K562 (cell line): ENCODE measurements around the gene TPO. TPM values are rescaled to one million over a fixed set of nuclear protein-coding genes. Genes with fewer than 3 reads are reported as not detected.

Experiments
- ATAC-seq: fragments of 200-7000 bp; cut with Tn5 transposase; 3 replicates; pipeline ENCODE4 v1.9.1; 2020; ENCODE audit warnings: moderate library complexity
- BruUV-seq: library from RNA; stranded (reverse); fragments of 400-500 nt; replicated peaks from 2 replicates; lab custom pipeline; 2021; lab: Mats Ljungman, UMichigan
- CTCF ChIA-PET: fragments of 300-600 bp; formaldehyde crosslinking; extraction: SDS; loops from one replicate; lab custom pipeline; 2021; ENCODE audit warnings: low intra/inter-chr PET ratio; lab: Yijun Ruan, JAX
- POLR2A ChIA-PET: fragments of 300-600, 350-650 bp; sonication (Branson Sonifier 250); formaldehyde crosslinking; extraction: SDS; loops from one replicate; lab custom pipeline; 2021; ENCODE audit warnings: antibody characterized with exemption, inconsistent platforms; lab: Yijun Ruan, JAX
- DNase-seq, 4 experiments: peaks; one replicate each; pipeline versions ENCODE4 v3.0.0 to v3.0.0-alpha.2; 2011 to 2018; ENCODE audit warnings: low spot score in 3 of 4, mixed read lengths in 3 of 4; ENCODE audit errors: extremely low read depth in 1 of 4
- FAIRE-seq: peaks from 2 replicates; lab custom pipeline; 2011; peaks lifted over from hg19 to GRCh38; lab: Jason Lieb, UNC
- H2AFZ ChIP-seq: 2 replicates; pipeline ENCODE4 v1.6.0; 2011; ENCODE audit warnings: low read depth, low read length, control low read depth, inconsistent platforms
- H3K27ac ChIP-seq: fragments of 200-600 bp; 3 replicates; pipeline ENCODE4 v1.8.0; 2011; ENCODE audit warnings: low read depth, mild to moderate bottlenecking, control low read depth, inconsistent platforms, low read length, moderate library complexity, mixed read lengths; ENCODE audit errors: extremely low read depth
- H3K27me3 ChIP-seq, 2 experiments: fragments of 300-600 bp in 1 of 2; 2 replicates in 1 of 2; 3 replicates in 1 of 2; pipeline versions ENCODE4 v1.6.0 to v1.8.0; 2011; ENCODE audit warnings: inconsistent platforms in 2 of 2, low read length in 2 of 2, mild to moderate bottlenecking in 1 of 2, mixed read lengths in 1 of 2, moderate library complexity in 1 of 2; ENCODE audit not compliant: control insufficient read depth in 2 of 2, insufficient read depth in 2 of 2
- H3K36me3 ChIP-seq: fragments of 300-600 bp; 3 replicates; pipeline ENCODE4 v1.8.0; 2011; ENCODE audit warnings: mild to moderate bottlenecking, low read length, inconsistent platforms; ENCODE audit not compliant: control insufficient read depth, insufficient read depth
- H3K4me1 ChIP-seq, 2 experiments: fragments of 200-600 bp in 1 of 2; replicated peaks in 1 of 2; 2 replicates in 1 of 2; 3 replicates in 1 of 2; pipeline versions ENCODE4 v1.5.1 to v1.8.0; 2011; ENCODE audit warnings: inconsistent platforms in 2 of 2, low read length in 2 of 2, mild to moderate bottlenecking in 1 of 2, mixed read lengths in 1 of 2, moderate library complexity in 1 of 2; ENCODE audit not compliant: control insufficient read depth in 2 of 2, insufficient read depth in 2 of 2
- H3K4me2 ChIP-seq: 2 replicates; pipeline ENCODE4 v1.6.1; 2011; ENCODE audit warnings: low read length, control low read depth, inconsistent platforms, mixed read lengths; ENCODE audit not compliant: insufficient read depth
- H3K4me3 ChIP-seq: fragments of 200-600 bp; sonication (generic), shearing (Covaris generic); 2 replicates; pipeline ENCODE4 v1.5.1; 2016; ENCODE audit warnings: control low read depth, inconsistent platforms
- H3K79me2 ChIP-seq: fragments of 200-600 bp; 3 replicates; pipeline ENCODE4 v1.8.0; 2011; ENCODE audit warnings: low read length, inconsistent platforms; ENCODE audit not compliant: control insufficient read depth, insufficient read depth
- H3K9ac ChIP-seq, 2 experiments: 2 replicates each; pipeline versions ENCODE4 v1.6.0 to v1.6.1; 2011; ENCODE audit warnings: low read depth in 2 of 2, low read length in 2 of 2, control low read depth in 1 of 2, inconsistent platforms in 1 of 2, mild to moderate bottlenecking in 1 of 2, mixed read lengths in 1 of 2; ENCODE audit not compliant: insufficient read depth in 1 of 2
- H3K9me1 ChIP-seq: one replicate; pipeline ENCODE4 v1.6.0; 2011; ENCODE audit warnings: inconsistent platforms, mild to moderate bottlenecking, low read length, moderate library complexity; ENCODE audit not compliant: control insufficient read depth, insufficient read depth
- H3K9me3 ChIP-seq: replicated peaks from 2 replicates; pipeline ENCODE4 v1.5.1; 2011; ENCODE audit warnings: low read depth, low read length, inconsistent platforms; ENCODE audit not compliant: control insufficient read depth, insufficient read depth
- H4K20me1 ChIP-seq: replicated peaks from 2 replicates; pipeline ENCODE4 v1.6.1; 2011; ENCODE audit warnings: low read length, inconsistent platforms, mixed read lengths; ENCODE audit not compliant: control insufficient read depth, insufficient read depth
- HSF4 ChIP-seq: fragments of 250-450 bp; sonication (Bioruptor Pico); IDR thresholded peaks from 2 replicates; pipeline ENCODE4 v2.1.2; 2022; ENCODE audit warnings: mild to moderate bottlenecking, moderate library complexity, borderline replicate concordance
- NR2C1 ChIP-seq, 2 experiments: fragments of 450-650 bp; IDR thresholded peaks; 2 replicates each; pipeline ENCODE4 v1.6.1; 2017; ENCODE audit warnings: mild to moderate bottlenecking in 2 of 2, antibody characterized with exemption in 1 of 2, inconsistent platforms in 1 of 2, missing compliant biosample characterization in 1 of 2, missing genetic modification characterization in 1 of 2
- POLR2G ChIP-seq: fragments of 200-400 bp; formaldehyde crosslinking; IDR thresholded peaks from 2 replicates; pipeline ENCODE4 v1.6.1; 2017; ENCODE audit warnings: low read depth, mild to moderate bottlenecking, antibody characterized with exemption, low read length, moderate library complexity
- POLR3G ChIP-seq: IDR thresholded peaks from 2 replicates; pipeline ENCODE4 v1.6.1; 2011; ENCODE audit not compliant: insufficient read length, insufficient replicate concordance; ENCODE audit errors: extremely low read depth
- SPI1 ChIP-seq: IDR thresholded peaks from 2 replicates; pipeline ENCODE4 v1.6.1; 2011; ENCODE audit warnings: low read depth, low read length, control low read depth, borderline replicate concordance
- TEAD2 ChIP-seq: fragments of 450-650 bp; IDR thresholded peaks from 2 replicates; pipeline ENCODE4 v1.6.1; 2016; ENCODE audit warnings: missing genetic modification characterization, control low read depth, missing compliant biosample characterization
- WGBS: fragments of 100-300 bp; shearing (Covaris generic); methylation state at CpG from one replicate; pipeline ENCODE4 v1.1.6; 2016; ENCODE audit warnings: low coverage, mixed read lengths; ENCODE audit not compliant: insufficient coverage; ENCODE audit errors: missing lambda C conversion rate; 5-methylcytosine and 5-hydroxymethylcytosine counted together
- in situ Hi-C: fragments of 300-500 bp; cut with MboI; formaldehyde crosslinking; loops from 4 replicates; pipeline ENCODE4 v1.15.0; 2018; ENCODE audit warnings: inconsistent platforms, mixed read lengths
- intact Hi-C: fragments of 100-400 bp; cut with micrococcal nuclease; formaldehyde crosslinking; loops from 2 replicates; pipeline ENCODE4 v1.14.2; 2022
- polyA plus RNA-seq, 8 experiments: library from polyadenylated mRNA; depleted of rRNA in 4 of 8; stranded (reverse) in 5 of 8; unstranded in 3 of 8; fragments of >200 nt; fragmentation: Nextera tagmentation in 2 of 8; fragmentation: Illumina TruSeq in 1 of 8; extraction: Ambion mirVana in 2 of 8; extraction: Trizol in 1 of 8; gene quantifications; 2 replicates each; pipeline versions ENCODE4 v1.2.1 to v1.2.3, GENCODE V29; 2011 to 2014; ENCODE audit warnings: inconsistent platforms in 1 of 8, missing spikeins in 1 of 8
- total RNA-seq, 7 experiments: library from RNA; depleted of rRNA in 6 of 7; stranded (reverse); fragments of >200 nt in 6 of 7; fragmentation: Illumina TruSeq in 2 of 7; extraction: Trizol in 2 of 7; gene quantifications; 2 replicates each; pipeline versions ENCODE4 v1.2.1 to v1.2.3, GENCODE V29; 2011 to 2021; ENCODE audit warnings: low replicate concordance in 1 of 7
- TF ChIP-seq, protein P1 (sequence below): fragments of 450-650 bp; IDR thresholded peaks from 2 replicates; pipeline ENCODE4 v1.6.1; 2016

Gene TPO
- total and polyA plus RNA-seq, 9 of the 15 experiments (the other 6 are each of a cell fraction or from before 2014, with no cell fraction given), result not detected

DNA sequence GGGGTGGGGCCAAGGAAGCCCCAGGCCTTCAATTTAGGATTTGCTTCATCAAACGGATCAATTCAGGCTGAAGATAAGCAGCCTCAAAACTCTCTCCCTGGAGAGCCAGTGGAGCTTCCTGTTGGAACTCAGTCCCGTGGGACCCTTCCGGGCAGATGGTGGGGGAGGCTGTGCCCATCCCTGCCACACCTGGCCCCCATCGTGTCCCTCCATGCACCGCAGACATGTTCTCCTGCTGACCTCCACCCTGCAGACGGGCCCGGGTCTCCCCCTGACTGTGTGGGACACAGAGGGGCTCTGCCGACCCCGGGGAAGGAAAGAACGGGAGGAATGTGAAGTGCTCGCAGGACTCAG is 144.2 kb downstream of the TPO start:
- no peak overlapping the region for H3K4me2 ChIP-seq
- peaks cover 2 to 20% of the 10 kb centered on the region in 2 experiments; a peak in 3 of 5 replicates for H3K27me3 ChIP-seq
- no peaks in the 10 kb centered on the region for H3K9me1 ChIP-seq
- H3K9me3 ChIP-seq, result no peaks in the 10 kb centered on the region
- no peak overlapping the region for H3K4me3 ChIP-seq
- no peak overlapping the region for H3K9ac ChIP-seq
- H3K79me2 ChIP-seq, result no peaks in the 10 kb centered on the region
- in situ Hi-C loops, result no loop called here
- DNase-seq (no peak), ATAC-seq (no peak)
- H2AFZ ChIP-seq, result peak overlapping the region; percentile 31; the same call in 1 of the 2 replicates
- H3K27ac ChIP-seq, result no peak overlapping the region
- no TSS peak for BruUV-seq
- CTCF ChIA-PET, result no interaction called here
- TF ChIP-seq, protein P1, sequence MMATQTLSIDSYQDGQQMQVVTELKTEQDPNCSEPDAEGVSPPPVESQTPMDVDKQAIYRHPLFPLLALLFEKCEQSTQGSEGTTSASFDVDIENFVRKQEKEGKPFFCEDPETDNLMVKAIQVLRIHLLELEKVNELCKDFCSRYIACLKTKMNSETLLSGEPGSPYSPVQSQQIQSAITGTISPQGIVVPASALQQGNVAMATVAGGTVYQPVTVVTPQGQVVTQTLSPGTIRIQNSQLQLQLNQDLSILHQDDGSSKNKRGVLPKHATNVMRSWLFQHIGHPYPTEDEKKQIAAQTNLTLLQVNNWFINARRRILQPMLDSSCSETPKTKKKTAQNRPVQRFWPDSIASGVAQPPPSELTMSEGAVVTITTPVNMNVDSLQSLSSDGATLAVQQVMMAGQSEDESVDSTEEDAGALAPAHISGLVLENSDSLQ, result no peak
- TF ChIP-seq POLR2G (no peak), NR2C1 (IDR thresholded peaks at IDR 0.05) (no peak), NR2C1 (tag; IDR thresholded peaks at IDR 0.05) (no peak), HSF4 (CRISPR knock-in tag) (no peak), TEAD2 (tag) (no peak), SPI1 (no peak), POLR3G (no peak)
- TF ChIP-seq, all 486 proteins: peak for 0
- intact Hi-C loops, result no loop called here
- no peaks in the 10 kb centered on the region for H3K4me1 ChIP-seq
- FAIRE-seq, result no peak
- POLR2A ChIA-PET, result no interaction called here
- H4K20me1 ChIP-seq, result no peaks in the 10 kb centered on the region
- 5% methylated on average over 9 of the region's 11 CpGs for WGBS
- no peaks in the 10 kb centered on the region for H3K36me3 ChIP-seq
